HuH-7.5 (cell line): ENCODE measurements around the gene ATE1.

Experiments used
- DNase-seq: peaks from one replicate; pipeline ENCODE4 v3.0.0; 2011; ENCODE audit warnings: low spot score

The ATE1 gene

DNA sequence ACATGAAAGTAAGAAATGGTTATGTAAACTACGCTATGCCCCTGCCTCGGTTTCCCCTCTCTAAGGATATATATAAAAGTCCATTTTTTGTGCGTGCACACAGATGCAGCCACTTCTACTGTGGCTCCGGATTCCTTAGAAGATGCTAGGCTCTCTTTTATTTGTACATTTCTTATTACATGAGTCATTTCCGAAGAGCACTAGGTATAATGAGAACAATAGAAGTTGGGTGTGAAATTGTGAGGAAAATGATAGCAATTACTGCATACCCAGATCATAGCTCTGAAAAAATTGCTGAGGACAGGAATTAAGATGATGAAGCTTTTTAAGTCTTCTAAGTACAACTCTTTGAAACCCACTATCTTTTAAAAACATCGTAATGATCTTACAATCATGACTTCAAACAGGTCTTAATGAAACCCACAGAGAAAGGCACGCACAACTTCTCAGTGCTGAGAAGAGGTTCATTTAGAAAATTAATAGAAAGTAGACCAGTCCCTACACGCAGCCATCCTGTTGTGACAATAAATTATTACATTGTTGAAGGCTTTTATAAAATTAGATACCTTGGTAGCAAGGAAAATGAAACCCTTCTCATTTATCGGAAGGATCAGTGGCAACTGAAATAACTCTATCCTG lies 233.4 kb downstream of the ATE1 start:
- no peak for DNase-seq

DNA sequence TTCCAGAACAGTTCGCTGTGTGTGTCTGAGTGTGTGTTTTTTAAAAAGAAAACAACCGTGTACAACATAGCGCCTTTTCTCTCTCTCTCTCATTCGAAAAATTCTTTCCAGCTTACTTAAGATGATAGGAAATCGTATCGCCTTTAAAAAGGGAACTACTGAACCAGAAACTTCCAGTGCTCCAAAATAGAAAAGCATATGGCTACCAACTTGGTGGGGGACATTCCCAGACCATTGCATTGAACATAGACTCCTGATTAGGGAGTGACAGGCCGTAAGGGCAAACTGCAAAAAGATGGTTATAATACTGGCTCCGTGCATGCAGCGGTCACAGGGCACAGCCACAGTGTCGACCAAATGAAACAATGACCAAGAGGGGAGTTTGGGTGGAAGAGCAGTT lies 235.2 kb downstream of the ATE1 start:
- no peak for DNase-seq

DNA sequence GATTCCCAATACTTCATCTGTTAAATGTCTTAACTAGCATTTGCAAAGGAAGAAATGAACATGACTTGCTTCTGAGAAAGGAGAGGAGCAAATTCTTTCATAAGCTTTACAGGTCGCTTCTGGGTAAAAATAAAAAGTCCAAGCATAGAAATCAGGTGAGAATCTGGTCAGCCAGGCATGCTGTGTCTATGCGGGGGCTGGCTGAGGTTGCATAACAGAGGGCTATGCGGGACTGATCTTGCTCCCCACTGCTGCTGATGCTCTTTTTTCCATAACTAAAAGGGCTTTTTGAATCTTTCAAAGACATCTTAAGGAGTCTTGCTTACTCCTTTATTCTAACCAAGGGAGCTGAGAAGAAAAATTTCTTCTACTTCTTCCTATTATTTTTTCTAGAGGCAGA lies 236.9 kb downstream of the ATE1 start:
- DNase-seq, result no peak
